Liver (tissue), 9 donors: ENCODE data around the gene ACSS1. TPM values are rescaled to one million over a fixed set of nuclear protein-coding genes. Genes with fewer than 3 reads are reported as not detected.

ENCODE experiments used
- DNase-seq: peaks from one replicate; pipeline ENCODE4 v3.0.0-alpha.2; 2017; ENCODE audit warnings: low spot score
- H3K27ac ChIP-seq, 2 donors: one replicate each; pipeline ENCODE4 v1.7.0; 2013; ENCODE audit warnings: inconsistent platforms in 2 of 2, low read length in 2 of 2, control low read depth in 1 of 2, low read depth in 1 of 2, mild to moderate bottlenecking in 1 of 2
- H3K27me3 ChIP-seq, 4 donors: one replicate each; pipeline versions ENCODE4 v1.6.1 to v1.7.0; 2013; ENCODE audit warnings: low read length in 3 of 4, inconsistent platforms in 1 of 4, mild to moderate bottlenecking in 1 of 4, moderate library complexity in 1 of 4; ENCODE audit not compliant: control insufficient read depth in 4 of 4, insufficient read depth in 4 of 4
- H3K36me3 ChIP-seq, 4 donors: one replicate each; pipeline versions ENCODE4 v1.6.1 to v1.7.0; 2013; ENCODE audit warnings: low read length in 3 of 4, mild to moderate bottlenecking in 3 of 4, low read depth in 1 of 4, moderate library complexity in 1 of 4; ENCODE audit not compliant: control insufficient read depth in 4 of 4, insufficient read depth in 3 of 4
- H3K4me1 ChIP-seq, 4 donors: one replicate each; pipeline versions ENCODE4 v1.6.1 to v1.7.0; 2013; ENCODE audit warnings: low read length in 3 of 4, mild to moderate bottlenecking in 3 of 4, moderate library complexity in 1 of 4; ENCODE audit not compliant: control insufficient read depth in 4 of 4, insufficient read depth in 4 of 4
- H3K4me3 ChIP-seq, 3 donors: one replicate each; pipeline versions ENCODE4 v1.6.1 to v1.7.0; 2013; ENCODE audit warnings: low read length in 3 of 3, control low read depth in 1 of 3, low read depth in 1 of 3, mild to moderate bottlenecking in 1 of 3
- H3K9ac ChIP-seq, 2 donors: one replicate each; pipeline ENCODE4 v1.7.0; 2013; ENCODE audit warnings: low read length in 2 of 2, mild to moderate bottlenecking in 2 of 2, moderate library complexity in 2 of 2, control low read depth in 1 of 2, low read depth in 1 of 2
- H3K9me3 ChIP-seq, 4 donors: one replicate each; pipeline versions ENCODE4 v1.6.1 to v1.7.0; 2013; ENCODE audit warnings: low read length in 3 of 4; ENCODE audit not compliant: control insufficient read depth in 4 of 4
- EGR1 ChIP-seq, 2 donors: IDR thresholded peaks; 2 replicates each; pipeline ENCODE4 v1.6.1; 2016 to 2018; ENCODE audit warnings: antibody characterized with exemption in 2 of 2, low read depth in 2 of 2
- FOXA2 ChIP-seq: IDR thresholded peaks from 2 replicates; pipeline ENCODE4 v1.6.1; 2016; ENCODE audit warnings: antibody characterized with exemption
- GABPA ChIP-seq, 2 donors: IDR thresholded peaks in 1 of 2; conservative IDR thresholded peaks in 1 of 2; 2 replicates each; pipeline ENCODE4 v1.6.1; 2016; ENCODE audit warnings: antibody characterized with exemption in 2 of 2, mild to moderate bottlenecking in 1 of 2, moderate library complexity in 1 of 2
- JUND ChIP-seq, 2 donors: IDR thresholded peaks; 2 replicates each; pipeline ENCODE4 v1.6.1; 2016; ENCODE audit warnings: antibody characterized with exemption in 2 of 2
- NR2F2 ChIP-seq: IDR thresholded peaks from 2 replicates; pipeline ENCODE4 v1.6.1; 2016; ENCODE audit warnings: antibody characterized with exemption
- RAD21 ChIP-seq, 2 donors: IDR thresholded peaks; 2 replicates each; pipeline ENCODE4 v1.6.1; 2016; ENCODE audit warnings: antibody characterized with exemption in 2 of 2, mild to moderate bottlenecking in 2 of 2
- SP1 ChIP-seq: IDR thresholded peaks from 2 replicates; pipeline ENCODE4 v1.6.1; 2018; ENCODE audit warnings: antibody characterized with exemption, mild to moderate bottlenecking
- WGBS: extraction: QIAGEN DNeasy Blood & Tissue Kit; methylation state at CpG from one replicate; pipeline ENCODE4 v1.1.7; 2013; 5-methylcytosine and 5-hydroxymethylcytosine counted together
- polyA plus RNA-seq, 2 donors: library from polyadenylated mRNA; stranded (reverse) in 1 of 2; unstranded in 1 of 2; fragments of 200-250 nt in 1 of 2; fragments of >200 nt in 1 of 2; fragmentation: Nextera tagmentation in 1 of 2; extraction: Ambion mirVana in 1 of 2; gene quantifications; one replicate each; pipeline versions ENCODE4 v1.2.1 to v1.2.3, GENCODE V29; 2013 to 2015
- total RNA-seq, 2 donors: library from RNA; depleted of rRNA; stranded (reverse); fragments of >200 nt; gene quantifications; one replicate each; pipeline ENCODE4 v1.2.3, GENCODE V29; 2014
- TF ChIP-seq, protein P1 (sequence below): fragments of 150-350 bp; IDR thresholded peaks from 2 replicates; pipeline ENCODE4 v1.5.1; 2017; ENCODE audit warnings: improper control_type of control experiment, low read depth, low read length; ENCODE audit not compliant: missing input control
- TF ChIP-seq, protein P2 (sequence below): IDR thresholded peaks from 2 replicates; pipeline ENCODE4 v1.6.1; 2016; ENCODE audit warnings: antibody characterized with exemption
- TF ChIP-seq, protein P3 (sequence below): IDR thresholded peaks from 2 replicates; pipeline ENCODE4 v1.6.1; 2016; ENCODE audit warnings: antibody characterized with exemption, mild to moderate bottlenecking
- TF ChIP-seq, protein P4 (sequence below): IDR thresholded peaks from 2 replicates; pipeline ENCODE4 v1.6.1; 2016; ENCODE audit warnings: antibody characterized with exemption
- TF ChIP-seq, protein P5 (sequence below): IDR thresholded peaks from 2 replicates; pipeline ENCODE4 v1.6.1; 2016; ENCODE audit warnings: antibody characterized with exemption
- donor health status: healthy.
- donor health status: healthy.
- donor health status: healthy.
- donor health status: healthy.
- donor health status: healthy.

ACSS1 gene
- total and polyA plus RNA-seq, 4 donors, result 5.3 to 87.5 (median 22.1) TPM

DNA sequence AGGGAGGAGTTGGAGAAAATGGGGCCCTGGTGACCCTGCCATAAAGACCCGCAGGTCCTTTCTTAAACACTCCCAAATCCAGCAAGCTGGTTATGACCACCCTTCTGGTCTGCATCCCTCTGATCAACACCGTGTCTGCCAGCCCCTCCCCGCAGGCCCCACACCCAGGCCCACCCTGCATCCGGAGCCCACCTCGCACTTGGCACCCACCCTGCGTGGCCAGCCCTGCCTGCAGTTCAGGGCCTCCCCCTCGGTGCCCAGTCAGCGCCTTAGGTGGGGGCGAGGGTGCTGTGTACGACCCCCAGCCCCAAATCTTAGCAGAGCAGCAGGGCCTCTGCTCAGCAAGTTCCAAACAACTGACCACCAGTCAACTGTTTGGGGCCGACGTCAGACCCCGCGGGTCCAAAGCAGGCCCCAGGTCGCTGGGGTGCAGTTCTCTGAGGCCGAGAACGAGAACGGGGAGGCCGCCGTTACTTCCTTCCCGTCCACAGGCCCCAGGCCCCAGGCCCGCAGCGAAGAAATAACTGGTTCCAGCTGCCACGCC is 1.2 kb downstream of the ACSS1 start:
- Histone ChIP-seq H3K9ac (peak overlapping the region in 1 of 2 donors; percentile 4), H3K4me3 (peak overlapping the region; percentile 50 to 75 (median 71)), H3K9me3 (no peaks in the 10 kb centered on the region), H3K27me3 (no peaks in the 10 kb centered on the region), H3K27ac (peak overlapping the region; percentile 73 to 79), H3K36me3 (no peaks in the 10 kb centered on the region), H3K4me1 (peaks cover 13 to 50% (median 29%) of the 10 kb centered on the region in 4 donors)
- TF ChIP-seq, protein P1, sequence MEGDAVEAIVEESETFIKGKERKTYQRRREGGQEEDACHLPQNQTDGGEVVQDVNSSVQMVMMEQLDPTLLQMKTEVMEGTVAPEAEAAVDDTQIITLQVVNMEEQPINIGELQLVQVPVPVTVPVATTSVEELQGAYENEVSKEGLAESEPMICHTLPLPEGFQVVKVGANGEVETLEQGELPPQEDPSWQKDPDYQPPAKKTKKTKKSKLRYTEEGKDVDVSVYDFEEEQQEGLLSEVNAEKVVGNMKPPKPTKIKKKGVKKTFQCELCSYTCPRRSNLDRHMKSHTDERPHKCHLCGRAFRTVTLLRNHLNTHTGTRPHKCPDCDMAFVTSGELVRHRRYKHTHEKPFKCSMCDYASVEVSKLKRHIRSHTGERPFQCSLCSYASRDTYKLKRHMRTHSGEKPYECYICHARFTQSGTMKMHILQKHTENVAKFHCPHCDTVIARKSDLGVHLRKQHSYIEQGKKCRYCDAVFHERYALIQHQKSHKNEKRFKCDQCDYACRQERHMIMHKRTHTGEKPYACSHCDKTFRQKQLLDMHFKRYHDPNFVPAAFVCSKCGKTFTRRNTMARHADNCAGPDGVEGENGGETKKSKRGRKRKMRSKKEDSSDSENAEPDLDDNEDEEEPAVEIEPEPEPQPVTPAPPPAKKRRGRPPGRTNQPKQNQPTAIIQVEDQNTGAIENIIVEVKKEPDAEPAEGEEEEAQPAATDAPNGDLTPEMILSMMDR, result no peak
- TF ChIP-seq GABPA (IDR thresholded peaks at IDR 0.05 in 1 of 2, conservative IDR thresholded peaks at IDR 0.05 in 1 of 2), result no peak
- TF ChIP-seq, protein P2, sequence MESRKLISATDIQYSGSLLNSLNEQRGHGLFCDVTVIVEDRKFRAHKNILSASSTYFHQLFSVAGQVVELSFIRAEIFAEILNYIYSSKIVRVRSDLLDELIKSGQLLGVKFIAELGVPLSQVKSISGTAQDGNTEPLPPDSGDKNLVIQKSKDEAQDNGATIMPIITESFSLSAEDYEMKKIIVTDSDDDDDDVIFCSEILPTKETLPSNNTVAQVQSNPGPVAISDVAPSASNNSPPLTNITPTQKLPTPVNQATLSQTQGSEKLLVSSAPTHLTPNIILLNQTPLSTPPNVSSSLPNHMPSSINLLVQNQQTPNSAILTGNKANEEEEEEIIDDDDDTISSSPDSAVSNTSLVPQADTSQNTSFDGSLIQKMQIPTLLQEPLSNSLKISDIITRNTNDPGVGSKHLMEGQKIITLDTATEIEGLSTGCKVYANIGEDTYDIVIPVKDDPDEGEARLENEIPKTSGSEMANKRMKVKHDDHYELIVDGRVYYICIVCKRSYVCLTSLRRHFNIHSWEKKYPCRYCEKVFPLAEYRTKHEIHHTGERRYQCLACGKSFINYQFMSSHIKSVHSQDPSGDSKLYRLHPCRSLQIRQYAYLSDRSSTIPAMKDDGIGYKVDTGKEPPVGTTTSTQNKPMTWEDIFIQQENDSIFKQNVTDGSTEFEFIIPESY, result no peak
- TF ChIP-seq, protein P3, sequence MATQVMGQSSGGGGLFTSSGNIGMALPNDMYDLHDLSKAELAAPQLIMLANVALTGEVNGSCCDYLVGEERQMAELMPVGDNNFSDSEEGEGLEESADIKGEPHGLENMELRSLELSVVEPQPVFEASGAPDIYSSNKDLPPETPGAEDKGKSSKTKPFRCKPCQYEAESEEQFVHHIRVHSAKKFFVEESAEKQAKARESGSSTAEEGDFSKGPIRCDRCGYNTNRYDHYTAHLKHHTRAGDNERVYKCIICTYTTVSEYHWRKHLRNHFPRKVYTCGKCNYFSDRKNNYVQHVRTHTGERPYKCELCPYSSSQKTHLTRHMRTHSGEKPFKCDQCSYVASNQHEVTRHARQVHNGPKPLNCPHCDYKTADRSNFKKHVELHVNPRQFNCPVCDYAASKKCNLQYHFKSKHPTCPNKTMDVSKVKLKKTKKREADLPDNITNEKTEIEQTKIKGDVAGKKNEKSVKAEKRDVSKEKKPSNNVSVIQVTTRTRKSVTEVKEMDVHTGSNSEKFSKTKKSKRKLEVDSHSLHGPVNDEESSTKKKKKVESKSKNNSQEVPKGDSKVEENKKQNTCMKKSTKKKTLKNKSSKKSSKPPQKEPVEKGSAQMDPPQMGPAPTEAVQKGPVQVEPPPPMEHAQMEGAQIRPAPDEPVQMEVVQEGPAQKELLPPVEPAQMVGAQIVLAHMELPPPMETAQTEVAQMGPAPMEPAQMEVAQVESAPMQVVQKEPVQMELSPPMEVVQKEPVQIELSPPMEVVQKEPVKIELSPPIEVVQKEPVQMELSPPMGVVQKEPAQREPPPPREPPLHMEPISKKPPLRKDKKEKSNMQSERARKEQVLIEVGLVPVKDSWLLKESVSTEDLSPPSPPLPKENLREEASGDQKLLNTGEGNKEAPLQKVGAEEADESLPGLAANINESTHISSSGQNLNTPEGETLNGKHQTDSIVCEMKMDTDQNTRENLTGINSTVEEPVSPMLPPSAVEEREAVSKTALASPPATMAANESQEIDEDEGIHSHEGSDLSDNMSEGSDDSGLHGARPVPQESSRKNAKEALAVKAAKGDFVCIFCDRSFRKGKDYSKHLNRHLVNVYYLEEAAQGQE, result no peak
- no peak for TF ChIP-seq FOXA2
- TF ChIP-seq SP1, result no peak
- TF ChIP-seq NR2F2, result no peak
- no peak for TF ChIP-seq JUND (IDR thresholded peaks at IDR 0.05)
- TF ChIP-seq, protein P4, sequence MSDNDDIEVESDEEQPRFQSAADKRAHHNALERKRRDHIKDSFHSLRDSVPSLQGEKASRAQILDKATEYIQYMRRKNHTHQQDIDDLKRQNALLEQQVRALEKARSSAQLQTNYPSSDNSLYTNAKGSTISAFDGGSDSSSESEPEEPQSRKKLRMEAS, result no peak
- TF ChIP-seq EGR1 (IDR thresholded peaks at IDR 0.05; ENCODE audit: low read depth in 2 of 2), result no peak
- TF ChIP-seq RAD21 (IDR thresholded peaks at IDR 0.05), result no peak
- TF ChIP-seq, protein P5, sequence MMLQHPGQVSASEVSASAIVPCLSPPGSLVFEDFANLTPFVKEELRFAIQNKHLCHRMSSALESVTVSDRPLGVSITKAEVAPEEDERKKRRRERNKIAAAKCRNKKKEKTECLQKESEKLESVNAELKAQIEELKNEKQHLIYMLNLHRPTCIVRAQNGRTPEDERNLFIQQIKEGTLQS, result no peak
- 23% methylated on average over 24 of the region's 24 CpGs for WGBS
- no peak for DNase-seq

DNA sequence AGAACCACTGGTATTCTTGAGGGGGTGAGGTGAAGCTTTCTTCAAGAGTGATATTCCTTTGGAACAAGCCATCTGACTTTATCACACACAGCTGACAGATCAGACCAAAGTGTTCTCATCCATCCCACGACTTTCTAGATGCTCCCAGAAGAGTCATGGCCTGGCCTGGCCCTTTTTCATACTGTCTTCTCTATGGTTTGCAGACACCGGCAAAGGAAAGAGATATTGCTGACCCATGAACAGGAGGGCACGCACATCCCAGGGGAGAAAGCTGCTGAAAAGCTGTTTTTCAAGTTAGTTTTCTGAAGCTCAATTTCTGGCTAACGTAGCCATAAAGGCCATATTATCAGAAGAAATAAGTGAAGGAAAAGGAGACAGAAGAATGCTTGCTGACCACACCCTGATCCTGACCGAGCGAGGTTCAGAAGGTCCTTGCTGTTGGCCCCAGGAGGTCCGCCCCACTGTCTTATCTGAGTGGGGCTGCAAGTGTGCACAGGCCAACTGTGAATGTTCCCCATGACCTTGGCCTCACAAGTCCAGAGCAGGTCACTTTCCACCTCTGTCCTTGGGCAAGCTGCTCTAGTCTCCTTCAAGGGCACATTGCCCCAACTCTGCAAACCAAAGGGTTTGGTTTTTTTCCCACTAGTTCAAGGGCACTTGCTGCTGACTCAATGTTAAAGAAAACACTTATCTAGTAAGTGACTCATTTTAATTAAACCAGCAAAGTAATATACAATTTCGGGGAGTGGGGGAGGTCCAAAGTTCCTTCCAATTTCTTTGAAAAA is 2.0 kb downstream of the ACSS1 start:
- H3K9me3 ChIP-seq, result no peaks in the 10 kb centered on the region
- DNase-seq, result peak; percentile 65
- no peaks in the 10 kb centered on the region for H3K36me3 ChIP-seq
- TF ChIP-seq, protein P2, result no peak
- H3K9ac ChIP-seq, result no peak overlapping the region
- 81% methylated on average over 8 of the region's 8 CpGs for WGBS
- H3K4me3 ChIP-seq, result no peak overlapping the region
- H3K27ac ChIP-seq, result peak overlapping the region in 1 of 2 donors; percentile 21
- peaks cover 7 to 47% (median 25%) of the 10 kb centered on the region in 4 donors for H3K4me1 ChIP-seq
- no peaks in the 10 kb centered on the region for H3K27me3 ChIP-seq
